ENCODE data around the gene ZNF451.

ZNF451 gene

GRCh38 chr6:57207872-57208271, 117.9 kb downstream of the ZNF451 start:
- no peak for DNase-seq (ENCODE audit: low read depth in 2 of 2)

GRCh38 chr6:57209030-57209429, 119.0 kb downstream of the ZNF451 start:
- no peak for DNase-seq (ENCODE audit: low read depth in 2 of 2)

- DNase-seq (ENCODE audit: low read depth in 2 of 2) = no peak
These were observed 120.1 kb downstream of the ZNF451 start for GRCh38 chr6:57210060-57210459.

GRCh38 chr6:57215260-57215659, 125.3 kb downstream of the ZNF451 start:
- DNase-seq (ENCODE audit: low read depth in 2 of 2) = no peak

GRCh38 chr6:57216235-57217101, 126.5 kb downstream of the ZNF451 start:
- no peak for DNase-seq (ENCODE audit: low read depth in 2 of 2)

- no peak for DNase-seq (ENCODE audit: low read depth in 2 of 2)
These were observed 127.3 kb downstream of the ZNF451 start for GRCh38 chr6:57217270-57217669.
